ENCODE results near the gene SLC8A3.
"Not testable (repeated sequence)": the region's sequence is repeated elsewhere in the genome, so short reads cannot be mapped to it uniquely, and the experiment has no call there.

DNA sequence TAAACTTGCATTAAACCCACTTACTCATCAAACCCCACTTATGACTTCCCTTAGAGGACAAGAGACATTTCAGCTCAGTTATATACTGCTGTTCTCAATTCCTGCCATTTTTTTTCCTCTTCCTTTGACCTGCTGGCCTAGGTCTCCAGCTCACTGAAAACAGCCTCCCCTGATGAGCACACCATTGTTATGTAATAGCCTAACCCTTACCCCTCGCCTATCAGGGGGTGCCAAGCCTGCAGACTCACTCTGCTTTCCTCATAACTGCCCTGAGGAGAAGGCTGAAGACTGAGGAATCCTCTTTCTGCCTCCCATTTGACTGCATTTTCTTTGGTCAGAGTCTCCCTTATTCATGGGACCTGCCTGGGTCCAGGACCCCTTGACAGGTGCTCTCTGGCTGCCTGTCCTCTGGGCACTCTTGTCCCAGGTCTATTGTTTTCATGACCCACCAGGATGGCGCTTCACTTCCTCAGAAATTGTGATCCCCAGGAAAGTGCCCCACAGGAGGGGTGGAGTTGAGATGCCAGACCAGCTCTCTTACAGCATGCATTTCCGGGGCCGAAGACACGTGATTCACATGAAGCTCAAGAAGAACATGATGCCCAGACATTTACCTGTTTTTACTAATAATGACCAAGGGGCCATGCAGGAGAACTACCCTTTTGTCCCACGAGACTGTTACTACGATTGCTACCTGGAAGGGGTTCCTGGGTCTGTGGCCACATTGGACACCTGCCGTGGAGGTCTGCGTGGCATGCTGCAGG is 41.3 kb upstream of the SLC8A3 start:
- not testable (repeated sequence) for TF ChIP-seq CTCF (conservative IDR thresholded peaks at IDR 0.05; ENCODE audit: low read length); EZH2phosphoT487 (IDR thresholded peaks at IDR 0.05; ENCODE audit: borderline replicate concordance)

Data from Loucy (cell line).